ENCODE results near the gene PSMC3. TPM values are rescaled to one million over a fixed set of nuclear protein-coding genes. Genes with fewer than 3 reads are reported as not detected.
A peak's percentile ranks its signal among the peaks of the same experiment; 100 is the strongest.

PSMC3 gene
- total and polyA plus RNA-seq, 9 of the 15 experiments (the other 6 are each of a cell fraction or from before 2014, with no cell fraction given), result 44.3 to 324 (median 240) TPM

- peak; percentile 85; the same call in 1 of the 2 replicates for TF ChIP-seq RERE (CRISPR knock-in tag; IDR thresholded peaks at IDR 0.05; ENCODE audit: borderline replicate concordance)
- peak; percentile 65; the same call in 1 of the 2 replicates for TF ChIP-seq PHF8 (IDR thresholded peaks at IDR 0.05; ENCODE audit: borderline replicate concordance, low read length)
- peak in 1 of 3 experiments; percentile 68; a peak in 1 of 6 replicates for TF ChIP-seq ZBTB11 (CRISPR knock-in tag; IDR thresholded peaks at IDR 0.05)
- no peak; the same call in none of the 2 replicates for TF ChIP-seq USF1 (CRISPR knock-in tag; IDR thresholded peaks at IDR 0.05)
- no peak for TF ChIP-seq JUNB (CRISPR knock-in tag; conservative IDR thresholded peaks at IDR 0.05)
- peak; percentile 53; the same call in 1 of the 2 replicates for TF ChIP-seq ZNF644 (tag; IDR thresholded peaks at IDR 0.05; ENCODE audit: low read depth)
- TF ChIP-seq GABPB2 (CRISPR knock-in tag; conservative IDR thresholded peaks at IDR 0.05), result no peak
- TF ChIP-seq CREB3L1 (IDR thresholded peaks at IDR 0.05; ENCODE audit: borderline replicate concordance, low read depth), result peak; percentile 24; the same call in 1 of the 2 replicates
- peak in 1 of 2 experiments; percentile 46; a peak in 1 of 4 replicates for TF ChIP-seq SRF (CRISPR knock-in tag; IDR thresholded peaks at IDR 0.05)
- peak; percentile 62; the same call in 1 of the 2 replicates for TF ChIP-seq MTA1 (IDR thresholded peaks at IDR 0.05; ENCODE audit: borderline replicate concordance)
- TF ChIP-seq EP400 (IDR thresholded peaks at IDR 0.05), result peak; percentile 80
- TF ChIP-seq ZNF212 (CRISPR knock-in tag; IDR thresholded peaks at IDR 0.05), result no peak
- TF ChIP-seq ELF1 (tag; IDR thresholded peaks at IDR 0.05), result peak; percentile 82
- 0 out of 2 replicates have a peak, but pooled peaks have one; percentile 26 for TF ChIP-seq RB1 (IDR thresholded peaks at IDR 0.05; ENCODE audit: low read depth)
Observed at GRCh38 chr11:47378010-47378835, 48.0 kb downstream of the PSMC3 start, which contains the start of gene SPI1 (continued).
